Iris pigment epithelial cell (primary cell): Measurements from ENCODE around the gene PRKCA.

ENCODE experiments used
- DNase-seq: peaks from one replicate; pipeline ENCODE4 v3.0.0-alpha.2; 2011; ENCODE audit warnings: low read depth

The PRKCA gene

GRCh38 chr17:66746736-66747135 is 444.3 kb downstream of the PRKCA start:
- no peak for DNase-seq

- DNase-seq, result peak; percentile 79
Measured at GRCh38 chr17:66747578-66748275, 445.3 kb downstream of the PRKCA start.

GRCh38 chr17:66748578-66748977 is 446.2 kb downstream of the PRKCA start:
- DNase-seq, result peak; percentile 18

GRCh38 chr17:66749217-66749832 is 446.9 kb downstream of the PRKCA start:
- no peak for DNase-seq

GRCh38 chr17:66750116-66750515 is 447.7 kb downstream of the PRKCA start:
- DNase-seq, result no peak

GRCh38 chr17:66750781-66751543 is 448.5 kb downstream of the PRKCA start:
- no peak for DNase-seq

- DNase-seq, result no peak
Measured at GRCh38 chr17:66751771-66752170, 449.4 kb downstream of the PRKCA start.

- DNase-seq, result no peak
Measured at GRCh38 chr17:66752411-66752810, 450.0 kb downstream of the PRKCA start.

- no peak for DNase-seq
Measured at GRCh38 chr17:66753126-66753920, 450.9 kb downstream of the PRKCA start.

- no peak for DNase-seq
Measured at GRCh38 chr17:66755101-66755943, 452.9 kb downstream of the PRKCA start.

GRCh38 chr17:66755944-66756290 is 453.5 kb downstream of the PRKCA start:
- DNase-seq, result no peak

- DNase-seq, result no peak
Measured at GRCh38 chr17:66760324-66760723, 457.9 kb downstream of the PRKCA start.

- DNase-seq, result no peak
Measured at GRCh38 chr17:66762276-66762675, 459.9 kb downstream of the PRKCA start.

GRCh38 chr17:66763056-66763455 is 460.6 kb downstream of the PRKCA start:
- no peak for DNase-seq

- no peak for DNase-seq
Measured at GRCh38 chr17:66764506-66764905, 462.1 kb downstream of the PRKCA start.

GRCh38 chr17:66767154-66767933 is 464.9 kb downstream of the PRKCA start:
- DNase-seq, result no peak

GRCh38 chr17:66769911-66770310 is 467.5 kb downstream of the PRKCA start:
- no peak for DNase-seq

- DNase-seq, result no peak
Measured at GRCh38 chr17:66772148-66772812, 469.9 kb downstream of the PRKCA start.

GRCh38 chr17:66775271-66775670 is 472.9 kb downstream of the PRKCA start:
- DNase-seq, result no peak

GRCh38 chr17:66775881-66776400 is 473.5 kb downstream of the PRKCA start:
- no peak for DNase-seq
